ENCODE data around the gene P2RX3.

The P2RX3 gene

GRCh38 chr11:57376095-57377090 is 38.2 kb downstream of the P2RX3 start:
- no peak for DNase-seq

- peak; percentile 19 for DNase-seq
Measured at GRCh38 chr11:57377107-57377506, 39.0 kb downstream of the P2RX3 start.

GRCh38 chr11:57378186-57378585 is 40.0 kb downstream of the P2RX3 start:
- no peak for DNase-seq

GRCh38 chr11:57379732-57380131 is 41.6 kb downstream of the P2RX3 start:
- no peak for DNase-seq

- no peak for DNase-seq
Measured at GRCh38 chr11:57380975-57381374, 42.8 kb downstream of the P2RX3 start, which contains the start of gene PRG3. TSS of gene PRG3 (minus strand) at chr11:57381150. CDS start at chr11:57380708, 442 bp downstream.

GRCh38 chr11:57386178-57386940 is 48.2 kb downstream of the P2RX3 start:
- DNase-seq = no peak

- DNase-seq = no peak
Measured at GRCh38 chr11:57387289-57388030, 49.3 kb downstream of the P2RX3 start.

GRCh38 chr11:57390535-57390934 is 52.4 kb downstream of the P2RX3 start, which contains the start of gene PRG2:
TSS of gene PRG2 (minus strand) at chr11:57390650. CDS start at chr11:57389944, 706 bp downstream.
- DNase-seq = no peak

GRCh38 chr11:57391111-57391510 is 53.0 kb downstream of the P2RX3 start:
- no peak for DNase-seq

GRCh38 chr11:57391539-57391938 is 53.4 kb downstream of the P2RX3 start:
- DNase-seq = no peak

GRCh38 chr11:57392066-57392762 is 54.1 kb downstream of the P2RX3 start:
- no peak for DNase-seq

- no peak for DNase-seq
Measured at GRCh38 chr11:57392763-57393105, 54.6 kb downstream of the P2RX3 start.

GRCh38 chr11:57394203-57394965 is 56.2 kb downstream of the P2RX3 start:
- peak; percentile 45 for DNase-seq

- no peak for DNase-seq
Measured at GRCh38 chr11:57395905-57396623, 57.9 kb downstream of the P2RX3 start.

- no peak for DNase-seq
Measured at GRCh38 chr11:57396744-57397143, 58.6 kb downstream of the P2RX3 start.

GRCh38 chr11:57397394-57397990 is 59.3 kb downstream of the P2RX3 start:
- DNase-seq = no peak

GRCh38 chr11:57399221-57399620 is 61.1 kb downstream of the P2RX3 start:
- no peak for DNase-seq

- DNase-seq = no peak
Measured at GRCh38 chr11:57399972-57400578, 61.9 kb downstream of the P2RX3 start.

GRCh38 chr11:57402188-57403002 is 64.2 kb downstream of the P2RX3 start:
- DNase-seq = no peak
